HepG2 (cell line): ENCODE data around the gene TNFSF10. TPM values are rescaled to one million over a fixed set of nuclear protein-coding genes. Genes with fewer than 3 reads are reported as not detected.

Experiments
- CENPX ChIP-seq: sonication (generic); formaldehyde crosslinking; IDR thresholded peaks from 2 replicates; pipeline ENCODE4 v1.9.0; 2021; ENCODE audit warnings: mild to moderate bottlenecking, missing genetic modification reagents, moderate library complexity
- ESRRA ChIP-seq: sonication (generic); formaldehyde crosslinking; IDR thresholded peaks from 2 replicates; pipeline ENCODE4 v1.5.1; 2020; ENCODE audit warnings: mild to moderate bottlenecking, low read depth, missing genetic modification reagents
- FOSL2 ChIP-seq: sonication (generic); formaldehyde crosslinking; IDR thresholded peaks from 2 replicates; pipeline ENCODE4 v1.4.0; 2020; ENCODE audit warnings: missing genetic modification reagents
- FOXO1 ChIP-seq: sonication (generic); formaldehyde crosslinking; IDR thresholded peaks from 2 replicates; pipeline ENCODE4 v1.4.0; 2020; ENCODE audit warnings: missing genetic modification reagents
- GATAD2A ChIP-seq: IDR thresholded peaks from 2 replicates; pipeline ENCODE4 v1.6.1; 2016
- HHEX ChIP-seq: IDR thresholded peaks from 2 replicates; pipeline ENCODE4 v1.6.1; 2016; ENCODE audit warnings: control low read depth
- MED13 ChIP-seq: sonication (generic); formaldehyde crosslinking; IDR thresholded peaks from 2 replicates; pipeline ENCODE4 v1.5.0; 2020; ENCODE audit warnings: missing genetic modification reagents
- MEF2D ChIP-seq: sonication (generic); formaldehyde crosslinking; IDR thresholded peaks from 2 replicates; pipeline ENCODE4 v1.5.1; 2020; ENCODE audit warnings: mild to moderate bottlenecking, missing genetic modification reagents
- NFE2L1 ChIP-seq: sonication (generic); formaldehyde crosslinking; IDR thresholded peaks from 2 replicates; pipeline ENCODE4 v1.4.0; 2020; ENCODE audit warnings: missing genetic modification reagents, mild to moderate bottlenecking, borderline replicate concordance
- NR1H2 ChIP-seq: sonication (generic); formaldehyde crosslinking; IDR thresholded peaks from 2 replicates; pipeline ENCODE4 v1.8.1; 2022; ENCODE audit warnings: low read depth, missing genetic modification reagents, borderline replicate concordance
- PCBP1 ChIP-seq: fragments of 200-400 bp; formaldehyde crosslinking; IDR thresholded peaks from 2 replicates; pipeline ENCODE4 v1.6.1; 2017; ENCODE audit warnings: mild to moderate bottlenecking, low read depth, low read length, borderline replicate concordance
- POLR2AphosphoS2 ChIP-seq: IDR thresholded peaks from 2 replicates; pipeline ENCODE4 v1.6.1; 2011; ENCODE audit warnings: low read depth, low read length, improper control_type of control experiment
- PRMT3 ChIP-seq: sonication (generic); formaldehyde crosslinking; IDR thresholded peaks from 2 replicates; pipeline ENCODE4 v1.8.1; 2022; ENCODE audit warnings: low read depth, mild to moderate bottlenecking, moderate library complexity, missing genetic modification reagents, borderline replicate concordance
- REST ChIP-seq, 2 experiments: IDR thresholded peaks; 2 replicates each; pipeline ENCODE4 v1.6.1; 2011 to 2012; ENCODE audit warnings: low read length in 2 of 2, borderline replicate concordance in 1 of 2, low read depth in 1 of 2, mild to moderate bottlenecking in 1 of 2, moderate library complexity in 1 of 2
- SETDB1 ChIP-seq: sonication (generic); formaldehyde crosslinking; IDR thresholded peaks from 2 replicates; pipeline ENCODE4 v1.5.1; 2020; ENCODE audit warnings: missing genetic modification reagents, mild to moderate bottlenecking, borderline replicate concordance
- SIN3B ChIP-seq: fragments of 150-350 bp; IDR thresholded peaks from 2 replicates; pipeline ENCODE4 v1.6.1; 2014; ENCODE audit warnings: low read length
- ZBTB1 ChIP-seq: sonication (generic); formaldehyde crosslinking; IDR thresholded peaks from 2 replicates; pipeline ENCODE4 v1.4.0; 2020; ENCODE audit warnings: missing genetic modification reagents, borderline replicate concordance
- ZNF234 ChIP-seq: sonication (generic); formaldehyde crosslinking; conservative IDR thresholded peaks from 2 replicates; pipeline ENCODE4 v1.5.1; 2020; ENCODE audit warnings: mild to moderate bottlenecking, missing genetic modification reagents
- ZNF333 ChIP-seq: sonication (generic); formaldehyde crosslinking; IDR thresholded peaks from 2 replicates; pipeline ENCODE4 v1.4.0; 2020; ENCODE audit warnings: mild to moderate bottlenecking, missing genetic modification reagents, borderline replicate concordance
- ZNF512B ChIP-seq: sonication (generic); formaldehyde crosslinking; IDR thresholded peaks from 2 replicates; pipeline ENCODE4 v1.5.1; 2020; ENCODE audit warnings: missing genetic modification reagents, mild to moderate bottlenecking, borderline replicate concordance
- ZNF562 ChIP-seq: sonication (generic); formaldehyde crosslinking; IDR thresholded peaks from 2 replicates; pipeline ENCODE4 v1.8.0; 2022; ENCODE audit warnings: missing genetic modification reagents, borderline replicate concordance
- polyA plus RNA-seq, 8 experiments: library from polyadenylated mRNA; depleted of rRNA in 3 of 8; stranded (reverse) in 7 of 8; unstranded in 1 of 8; fragments of >200 nt; fragmentation: Illumina TruSeq in 4 of 8; extraction: Trizol in 4 of 8; gene quantifications; 2 replicates each; pipeline versions ENCODE4 v1.2.1 to v1.2.3, GENCODE V29; 2011 to 2016; ENCODE audit warnings: low read depth in 4 of 8, missing spikeins in 1 of 8, mixed read lengths in 1 of 8; ENCODE audit not compliant: insufficient read depth in 1 of 8
- total RNA-seq, 5 experiments: library from RNA; depleted of rRNA; stranded (reverse); fragments of >200 nt; fragmentation: Illumina TruSeq; extraction: Trizol; gene quantifications; 2 replicates each; pipeline ENCODE4 v1.2.3, GENCODE V29; 2016; ENCODE audit warnings: low read depth in 1 of 5
- TF ChIP-seq, protein P1 (sequence below): sonication (generic); formaldehyde crosslinking; IDR thresholded peaks from 2 replicates; pipeline ENCODE4 v1.8.0; 2022; ENCODE audit warnings: mild to moderate bottlenecking, missing genetic modification reagents, moderate library complexity

TNFSF10 gene
- total and polyA plus RNA-seq, 2 of the 13 experiments (the other 11 are each of a cell fraction or from before 2014, with no cell fraction given), result 8.4 to 9.9 TPM

DNA sequence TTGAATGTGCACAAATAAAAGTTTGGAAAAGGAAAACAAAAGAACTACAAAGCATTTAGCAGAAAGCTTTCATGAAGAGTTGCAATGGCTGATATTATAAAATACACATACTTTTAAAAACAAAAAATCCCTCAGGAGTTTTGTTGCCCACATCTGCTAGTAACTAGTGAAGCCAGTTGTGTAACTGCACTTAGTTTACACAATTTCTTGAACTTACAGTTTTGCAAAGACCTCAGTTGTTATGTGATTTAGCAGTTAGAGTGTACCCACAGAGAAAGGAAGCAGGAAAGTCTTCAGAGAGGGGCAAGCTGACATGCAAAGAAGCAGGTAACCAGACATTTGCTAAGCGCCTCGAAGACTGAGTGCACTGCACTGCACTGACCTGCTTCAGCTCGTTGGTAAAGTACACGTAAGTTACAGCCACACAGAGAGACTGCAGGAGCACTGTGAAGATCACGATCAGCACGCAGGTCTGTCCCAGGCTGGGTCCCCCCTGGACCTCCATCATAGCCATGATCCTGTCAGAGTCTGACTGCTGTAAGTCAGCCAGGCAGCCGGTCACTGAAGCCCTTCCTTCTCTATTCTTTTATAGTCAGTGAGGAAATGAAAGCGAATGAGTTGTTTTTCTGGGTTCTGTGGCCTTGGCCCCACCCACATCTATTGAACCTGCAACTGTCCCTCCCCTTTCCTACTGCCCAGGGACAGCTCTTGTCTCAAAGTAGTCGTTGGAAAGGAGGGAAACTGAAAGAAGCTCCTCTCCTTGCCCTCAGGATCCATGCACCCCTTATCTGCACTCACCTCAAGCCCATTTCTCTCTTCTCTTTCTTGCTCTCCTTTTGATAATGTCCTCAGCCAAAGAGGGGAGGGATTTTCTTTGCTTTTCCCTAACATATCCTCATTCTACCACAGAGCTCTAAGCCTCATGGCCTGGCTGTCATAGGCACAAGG lies at the start of gene TNFSF10 (continued):
- no peak for TF ChIP-seq ZBTB1
- TF ChIP-seq FOSL2 (CRISPR knock-in tag), result no peak
- no peak for TF ChIP-seq ZNF333 (CRISPR knock-in tag)
- TF ChIP-seq GATAD2A, result 0 out of 2 replicates have a peak, but pooled peaks have one; percentile 18
- TF ChIP-seq CENPX (CRISPR knock-in tag), result no peak
- no peak for TF ChIP-seq PCBP1
- TF ChIP-seq MEF2D, result peak; percentile 77
- TF ChIP-seq NR1H2, result 0 out of 2 replicates have a peak, but pooled peaks have one; percentile 57
- no peak for TF ChIP-seq NFE2L1 (CRISPR knock-in tag)
- no peak for TF ChIP-seq HHEX (CRISPR knock-in tag)
- no peak for TF ChIP-seq SIN3B
- TF ChIP-seq POLR2AphosphoS2, result no peak
- peak; percentile 25; the same call in 1 of the 2 replicates for TF ChIP-seq FOXO1
- TF ChIP-seq ESRRA (CRISPR knock-in tag), result 0 out of 2 replicates have a peak, but pooled peaks have one; percentile 39
- TF ChIP-seq ZNF562 (CRISPR knock-in tag), result no peak
- no peak for TF ChIP-seq MED13
- TF ChIP-seq ZNF512B (CRISPR knock-in tag), result peak; percentile 88; the same call in 1 of the 2 replicates
- TF ChIP-seq PRMT3 (CRISPR knock-in tag), result no peak
- no peak for TF ChIP-seq REST (IDR thresholded peaks at IDR 0.05; ENCODE audit: borderline replicate concordance in 1 of 2, low read depth in 1 of 2, low read length in 2 of 2)
- TF ChIP-seq, protein P1, sequence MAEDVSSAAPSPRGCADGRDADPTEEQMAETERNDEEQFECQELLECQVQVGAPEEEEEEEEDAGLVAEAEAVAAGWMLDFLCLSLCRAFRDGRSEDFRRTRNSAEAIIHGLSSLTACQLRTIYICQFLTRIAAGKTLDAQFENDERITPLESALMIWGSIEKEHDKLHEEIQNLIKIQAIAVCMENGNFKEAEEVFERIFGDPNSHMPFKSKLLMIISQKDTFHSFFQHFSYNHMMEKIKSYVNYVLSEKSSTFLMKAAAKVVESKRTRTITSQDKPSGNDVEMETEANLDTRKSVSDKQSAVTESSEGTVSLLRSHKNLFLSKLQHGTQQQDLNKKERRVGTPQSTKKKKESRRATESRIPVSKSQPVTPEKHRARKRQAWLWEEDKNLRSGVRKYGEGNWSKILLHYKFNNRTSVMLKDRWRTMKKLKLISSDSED (CRISPR knock-in tag), result no peak
- no peak for TF ChIP-seq ZNF234 (CRISPR knock-in tag)
- no peak for TF ChIP-seq SETDB1 (CRISPR knock-in tag)
